Kidney (tissue), 14 donors: ENCODE measurements around the gene ANKRD63. TPM values are rescaled to one million over a fixed set of nuclear protein-coding genes. Genes with fewer than 3 reads are reported as not detected.

Source experiments
- DNase-seq, 5 donors: peaks; one replicate each; pipeline ENCODE4 v3.0.0-alpha.2; 2013 to 2020
- FAIRE-seq: peaks from 2 replicates; lab custom pipeline; 2012; peaks lifted over from hg19 to GRCh38; lab: Jason Lieb, UNC
- H3K27ac ChIP-seq, 2 donors: one replicate each; pipeline ENCODE4 v1.7.0; 2013; ENCODE audit warnings: low read depth in 2 of 2, low read length in 2 of 2, inconsistent platforms in 1 of 2
- H3K27me3 ChIP-seq: one replicate; pipeline ENCODE4 v1.7.1; 2013; ENCODE audit warnings: low read length, inconsistent platforms; ENCODE audit not compliant: control insufficient read depth, insufficient read depth
- H3K36me3 ChIP-seq, 3 donors: one replicate each; pipeline versions ENCODE4 v1.7.0 to v1.7.1; 2013; ENCODE audit warnings: low read length in 3 of 3, control low read depth in 1 of 3, inconsistent platforms in 1 of 3; ENCODE audit not compliant: insufficient read depth in 3 of 3, control insufficient read depth in 2 of 3
- H3K4me1 ChIP-seq, 3 donors: one replicate each; pipeline versions ENCODE4 v1.7.0 to v1.7.1; 2013; ENCODE audit warnings: low read length in 3 of 3, inconsistent platforms in 1 of 3, low read depth in 1 of 3; ENCODE audit not compliant: control insufficient read depth in 2 of 3, insufficient read depth in 2 of 3
- H3K4me3 ChIP-seq, 3 donors: one replicate each; pipeline versions ENCODE4 v1.7.0 to v1.8.1; 2013; ENCODE audit warnings: low read length in 3 of 3, control low read depth in 1 of 3, inconsistent platforms in 1 of 3
- H3K9ac ChIP-seq, 3 donors: one replicate each; pipeline versions ENCODE4 v1.7.0 to v1.7.1; 2013; ENCODE audit warnings: low read length in 3 of 3, control low read depth in 1 of 3, inconsistent platforms in 1 of 3
- H3K9me3 ChIP-seq, 3 donors: one replicate each; pipeline versions ENCODE4 v1.7.0 to v1.7.1; 2013; ENCODE audit warnings: low read length in 3 of 3, control low read depth in 1 of 3, inconsistent platforms in 1 of 3; ENCODE audit not compliant: control insufficient read depth in 2 of 3, insufficient read depth in 1 of 3
- intact Hi-C: fragments of 100-400 bp; cut with DNase I; formaldehyde crosslinking; loops from one replicate; pipeline ENCODE4 v1.11.1; 2022
- polyA plus RNA-seq: library from polyadenylated mRNA; stranded (reverse); fragments of 350-450 nt; fragmentation: Illumina TruSeq; extraction: RNeasy Lipid Tissue Mini Kit (QIAGEN cat#74804); gene quantifications from one replicate; pipeline ENCODE4 v1.2.3, GENCODE V29; 2014; ENCODE audit warnings: low read depth, low replicate concordance; ENCODE audit not compliant: insufficient read depth
- total RNA-seq: library from RNA; stranded (reverse); fragmentation: NEBNext Ultra II Directional; extraction: Animal tissue kit (Norgen Biotek cat#: 25700); gene quantifications from one replicate; pipeline ENCODE4 v1.2.1, GENCODE V29; 2021
- TF ChIP-seq, protein P1 (sequence below): IDR thresholded peaks from 3 replicates; pipeline ENCODE4 v1.5.1; 2012; ENCODE audit warnings: mild to moderate bottlenecking, moderate library complexity, borderline replicate concordance; ENCODE audit not compliant: insufficient read depth; ENCODE audit errors: extremely low read depth
- donor health status: control.
- donor health status: control.
- donor health status: control.
- donor health status: control.
- donor health status: control.
- donor health status: DM: yes; HTN: yes; CAD: no.
- donor health status: Normal renal cell carcinoma (clear cell type).

ANKRD63 gene
- total and polyA plus RNA-seq, 2 donors from 2014 or later, result not detected

DNA sequence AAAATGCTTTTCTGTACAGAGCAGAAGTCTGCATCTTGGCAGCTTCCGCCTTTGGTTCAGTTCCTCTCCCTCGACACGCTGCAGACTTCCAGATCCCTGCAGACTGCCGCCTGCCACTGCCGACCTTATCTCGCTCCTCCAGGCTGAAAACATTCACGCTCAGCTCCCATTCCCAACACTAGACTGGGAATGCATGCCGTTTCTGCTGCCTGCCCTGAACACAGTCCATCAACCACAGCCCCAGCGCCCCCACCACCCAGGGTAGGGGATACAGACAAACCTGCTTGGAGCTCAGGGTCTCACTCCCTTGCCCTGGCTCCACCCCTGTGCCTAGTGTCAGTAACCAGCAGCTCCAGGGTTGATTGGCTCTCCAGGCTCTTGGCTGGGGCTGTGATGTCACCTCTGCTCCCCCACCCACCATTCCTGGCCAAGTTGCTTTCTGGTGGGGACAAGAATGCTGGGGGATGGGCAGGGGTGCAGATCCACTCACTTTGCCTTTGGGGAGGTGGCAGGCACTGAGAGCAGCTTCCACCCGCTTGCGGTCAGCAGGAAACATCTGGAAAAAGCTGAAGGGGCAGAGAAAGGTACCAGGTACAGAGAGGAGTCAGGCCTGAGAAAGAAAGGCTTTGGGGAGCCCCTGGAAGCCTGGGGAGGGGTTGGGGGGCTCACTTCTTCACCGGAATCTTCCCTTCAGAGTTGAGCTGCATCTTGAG, 18.8 kb upstream of the ANKRD63 start:
- Histone ChIP-seq H3K4me3 (no peak overlapping the region), H3K27me3 (no peaks in the 10 kb centered on the region), H3K9me3 (peaks cover 0 to 6% (median 2%) of the 10 kb centered on the region in 3 donors), H3K36me3 (no peaks in the 10 kb centered on the region), H3K4me1 (no peaks in the 10 kb centered on the region), H3K27ac (no peak overlapping the region), H3K9ac (no peak overlapping the region)
- TF ChIP-seq, protein P1, sequence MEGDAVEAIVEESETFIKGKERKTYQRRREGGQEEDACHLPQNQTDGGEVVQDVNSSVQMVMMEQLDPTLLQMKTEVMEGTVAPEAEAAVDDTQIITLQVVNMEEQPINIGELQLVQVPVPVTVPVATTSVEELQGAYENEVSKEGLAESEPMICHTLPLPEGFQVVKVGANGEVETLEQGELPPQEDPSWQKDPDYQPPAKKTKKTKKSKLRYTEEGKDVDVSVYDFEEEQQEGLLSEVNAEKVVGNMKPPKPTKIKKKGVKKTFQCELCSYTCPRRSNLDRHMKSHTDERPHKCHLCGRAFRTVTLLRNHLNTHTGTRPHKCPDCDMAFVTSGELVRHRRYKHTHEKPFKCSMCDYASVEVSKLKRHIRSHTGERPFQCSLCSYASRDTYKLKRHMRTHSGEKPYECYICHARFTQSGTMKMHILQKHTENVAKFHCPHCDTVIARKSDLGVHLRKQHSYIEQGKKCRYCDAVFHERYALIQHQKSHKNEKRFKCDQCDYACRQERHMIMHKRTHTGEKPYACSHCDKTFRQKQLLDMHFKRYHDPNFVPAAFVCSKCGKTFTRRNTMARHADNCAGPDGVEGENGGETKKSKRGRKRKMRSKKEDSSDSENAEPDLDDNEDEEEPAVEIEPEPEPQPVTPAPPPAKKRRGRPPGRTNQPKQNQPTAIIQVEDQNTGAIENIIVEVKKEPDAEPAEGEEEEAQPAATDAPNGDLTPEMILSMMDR, result no peak
- intact Hi-C loops, result no loop called here
- DNase-seq, result peak; percentile 52 to 71 (median 53)
- FAIRE-seq, result no peak

DNA sequence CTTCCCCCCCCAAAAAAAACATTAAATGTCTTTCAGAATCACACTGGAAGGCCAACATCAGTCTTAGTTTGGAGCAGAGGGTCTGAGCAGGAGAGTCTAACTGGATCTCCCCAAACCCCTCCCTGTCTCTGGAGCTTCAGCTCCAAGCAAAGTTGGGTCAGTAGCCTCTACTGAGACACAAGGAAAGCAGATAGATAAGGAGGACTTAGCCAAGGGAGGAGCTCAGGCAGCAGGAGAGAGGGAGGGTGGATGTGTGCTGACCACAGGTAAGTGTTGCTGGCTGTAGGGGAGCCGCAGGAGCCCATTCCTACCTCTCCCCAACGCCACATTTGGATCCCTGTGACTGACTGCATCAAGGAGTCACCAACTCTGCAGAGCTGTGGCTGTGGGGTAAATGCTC, 17.9 kb upstream of the ANKRD63 start:
- H3K9me3 ChIP-seq, result peaks cover 0 to 6% (median 2%) of the 10 kb centered on the region in 3 donors
- H3K36me3 ChIP-seq, result no peaks in the 10 kb centered on the region
- no peaks in the 10 kb centered on the region for H3K27me3 ChIP-seq
- intact Hi-C loops, result no loop called here
- no peak for FAIRE-seq
- H3K27ac ChIP-seq, result no peak overlapping the region
- no peaks in the 10 kb centered on the region for H3K4me1 ChIP-seq
- TF ChIP-seq, protein P1, result no peak
- DNase-seq, result no peak
- no peak overlapping the region for H3K4me3 ChIP-seq
- no peak overlapping the region for H3K9ac ChIP-seq

- FAIRE-seq, result no peak
Measured at GRCh38 chr15:40300367-40300766, 17.5 kb upstream of the ANKRD63 start.

More at GRCh38 chr15:40300367-40300766, 17.5 kb upstream of the ANKRD63 start:
- H3K9me3 ChIP-seq, result peaks cover 0 to 6% (median 2%) of the 10 kb centered on the region in 3 donors
- TF ChIP-seq, protein P1, result no peak
- no peaks in the 10 kb centered on the region for H3K27me3 ChIP-seq
- intact Hi-C loops, result no loop called here
- DNase-seq, result no peak
- H3K4me1 ChIP-seq, result no peaks in the 10 kb centered on the region
- H3K27ac ChIP-seq, result no peak overlapping the region
- no peaks in the 10 kb centered on the region for H3K36me3 ChIP-seq
- H3K9ac ChIP-seq, result no peak overlapping the region
- H3K4me3 ChIP-seq, result no peak overlapping the region
